Midbrain (tissue), 1 donor: ENCODE results near the gene TWIST2.
A peak's percentile ranks its signal among the peaks of the same experiment; 100 is the strongest.

Experiments
- DNase-seq: peaks from one replicate; lab custom pipeline; 2025; lab: John Stamatoyannopoulos, UW

TWIST2 gene

DNA sequence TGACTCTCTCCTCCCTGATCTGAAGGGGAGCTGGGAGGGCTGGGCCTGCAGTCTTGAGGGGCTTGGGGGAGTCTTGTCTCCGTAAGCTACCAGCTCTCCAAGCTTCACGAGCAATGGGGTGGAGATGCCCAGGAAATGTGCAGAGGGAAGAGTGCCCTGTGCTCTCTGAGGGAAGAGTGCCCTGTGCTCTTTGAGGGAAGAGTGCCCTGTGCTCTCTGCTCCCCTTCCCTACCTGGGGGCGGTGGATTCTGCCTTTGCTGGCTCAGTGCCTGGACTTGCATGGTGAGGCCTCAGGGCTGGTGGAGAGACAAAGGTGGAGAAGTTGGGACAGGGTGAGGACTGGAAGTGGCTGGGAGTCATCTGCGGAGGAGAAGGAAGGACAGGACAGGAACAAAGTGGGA is 72.7 kb downstream of the TWIST2 start:
- no peak for DNase-seq

DNA sequence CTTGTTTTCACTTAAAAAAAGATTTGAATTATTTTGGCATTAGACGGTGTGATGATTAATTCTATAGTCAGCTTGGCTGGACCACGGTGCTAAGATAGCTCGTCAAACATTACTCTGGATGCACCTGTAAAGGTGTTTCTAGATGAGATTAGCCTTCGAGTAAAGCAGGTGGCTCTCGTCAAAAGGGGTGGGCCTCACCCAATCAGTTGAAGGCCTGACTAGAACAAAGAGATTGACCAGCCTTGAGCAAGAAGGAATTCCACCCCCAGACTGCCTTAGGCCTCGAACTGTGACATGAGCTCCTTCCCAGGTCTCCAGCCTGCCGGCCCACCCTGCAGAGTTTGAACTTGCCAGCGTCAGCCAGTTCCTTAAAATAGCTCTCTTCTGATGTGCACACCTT is 73.4 kb downstream of the TWIST2 start:
- no peak for DNase-seq

DNA sequence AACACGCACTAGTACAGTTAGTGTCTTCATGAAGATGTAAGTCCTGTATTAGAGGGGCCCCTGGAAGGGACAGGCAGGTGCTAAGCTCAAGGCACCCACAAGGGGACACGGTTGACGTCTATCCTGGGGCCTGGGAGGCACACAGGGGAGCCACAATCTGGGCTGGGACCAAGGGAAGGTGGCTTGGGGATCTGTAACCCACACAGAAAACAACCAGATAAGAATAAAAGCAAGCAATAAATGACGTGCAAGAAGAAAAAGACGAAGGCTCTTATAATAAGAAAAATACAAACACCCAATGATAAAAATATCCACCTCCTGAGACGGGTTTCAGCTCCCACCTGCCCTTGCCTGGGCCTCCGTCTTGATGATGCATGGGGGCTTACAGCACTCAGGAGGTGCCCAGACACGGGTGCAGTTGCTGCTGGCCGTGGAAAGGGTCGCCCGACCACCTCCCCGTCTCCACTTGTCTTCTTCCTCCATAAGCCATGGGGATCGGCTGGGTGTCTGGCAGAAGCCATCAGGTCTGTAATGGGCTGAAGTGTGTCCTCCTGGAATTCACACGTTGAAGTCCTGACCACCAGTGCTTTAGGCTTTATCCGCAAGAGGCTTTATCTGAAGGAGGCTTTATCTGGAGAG is 73.9 kb downstream of the TWIST2 start:
- DNase-seq = no peak

DNA sequence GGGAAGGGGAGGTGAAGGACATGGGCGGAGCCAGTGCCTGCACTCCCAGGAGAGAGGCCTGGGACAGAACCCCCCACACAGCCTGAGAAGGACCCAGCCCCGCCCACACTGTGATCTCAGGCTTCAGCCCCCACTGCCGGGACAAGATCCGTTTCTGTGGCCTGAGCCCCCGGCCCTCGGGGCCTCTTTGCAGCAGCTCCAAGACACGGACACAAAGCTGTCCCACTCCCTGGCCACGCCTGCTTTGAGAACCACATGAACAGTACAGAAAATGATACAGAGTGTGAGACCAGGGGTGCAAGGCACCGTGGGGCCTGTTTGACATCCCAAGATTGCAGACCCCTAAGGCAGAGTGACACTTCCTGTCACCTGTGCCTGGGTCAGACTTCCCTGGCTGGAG is 74.5 kb downstream of the TWIST2 start:
- no peak for DNase-seq

DNA sequence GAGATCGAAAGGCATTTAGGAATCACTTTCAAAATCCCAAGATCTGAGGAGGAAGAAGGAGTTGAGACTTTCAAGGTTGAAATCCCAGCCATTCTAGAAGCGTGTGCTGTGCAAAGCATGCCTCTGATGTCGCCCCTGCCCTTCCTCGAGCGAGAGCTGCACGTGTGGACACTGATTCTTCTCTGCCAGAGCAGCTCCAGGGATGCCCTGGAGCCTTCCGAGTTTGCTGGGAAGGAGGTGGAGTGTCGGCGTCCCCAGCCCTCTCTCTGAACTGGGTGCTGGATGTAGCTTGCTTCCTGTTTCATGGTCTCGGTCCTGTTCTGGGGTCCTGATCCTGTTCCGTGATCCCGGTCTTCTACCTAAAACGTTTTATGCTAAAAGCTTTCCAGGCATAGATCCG is 76.1 kb downstream of the TWIST2 start:
- DNase-seq = no peak

- DNase-seq = peak; percentile 3
These were observed 76.9 kb downstream of the TWIST2 start for GRCh38 chr2:238924796-238925195.

DNA sequence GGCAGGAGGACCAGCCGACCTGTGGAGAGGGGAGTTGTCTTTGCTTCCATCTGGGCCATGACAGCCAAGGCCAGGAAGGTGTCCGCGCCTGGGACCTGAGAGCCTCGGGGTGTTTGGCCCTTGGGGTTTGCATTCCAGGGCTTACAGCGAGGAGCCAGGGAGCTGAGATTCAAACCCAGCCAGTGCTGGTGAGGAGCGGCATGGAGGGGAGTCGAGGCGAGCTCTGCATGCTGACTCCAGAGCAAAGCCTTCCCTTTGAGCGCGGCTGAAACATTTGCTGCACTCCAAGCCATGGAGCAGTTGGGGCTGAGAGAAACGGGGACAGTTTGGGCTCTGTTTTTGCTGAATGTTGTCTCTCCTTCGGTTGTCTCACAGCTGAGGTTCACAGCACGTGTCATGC is 77.4 kb downstream of the TWIST2 start:
- DNase-seq = no peak

GRCh38 chr2:238925816-238926521 is 78.1 kb downstream of the TWIST2 start:
- no peak for DNase-seq

GRCh38 chr2:238926761-238927611 is 79.1 kb downstream of the TWIST2 start:
- no peak for DNase-seq

DNA sequence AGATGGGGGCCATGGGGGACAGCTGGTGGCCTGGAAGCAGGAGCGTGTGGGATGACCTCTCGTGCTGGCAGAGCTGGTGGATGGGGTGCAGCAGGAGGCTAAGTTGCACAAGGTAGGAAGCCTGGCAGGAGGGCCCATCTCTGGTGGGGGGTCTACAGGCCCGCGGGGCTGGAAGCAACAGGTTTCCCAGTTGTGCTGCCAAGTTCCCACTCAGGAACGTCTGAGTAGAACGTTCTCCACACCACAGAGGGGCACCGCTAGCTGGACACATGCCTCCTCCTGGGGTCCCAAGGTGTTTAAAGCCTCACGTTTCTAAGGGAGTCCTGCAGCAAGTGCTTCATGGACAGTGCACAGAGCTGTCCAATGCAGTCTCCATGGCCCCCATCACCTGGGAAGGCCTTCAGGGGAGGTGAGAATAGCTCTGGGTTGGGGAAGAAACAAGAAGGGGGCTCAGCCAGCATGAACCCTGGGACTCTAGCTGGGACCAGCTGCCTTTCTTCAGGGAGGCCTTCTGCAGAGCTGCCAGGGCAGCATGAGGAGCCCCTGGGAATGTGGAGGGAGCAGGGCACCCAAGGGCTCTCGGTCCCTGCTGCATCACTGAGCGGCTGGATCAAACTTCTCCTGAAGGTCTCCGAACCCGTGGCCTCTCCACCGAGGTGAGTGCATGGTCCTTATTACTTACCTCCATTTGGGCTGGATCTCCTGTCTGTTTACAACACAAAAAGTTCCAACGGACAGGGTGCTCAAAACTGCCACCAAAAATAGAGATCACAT is 80.0 kb downstream of the TWIST2 start:
- no peak for DNase-seq

DNA sequence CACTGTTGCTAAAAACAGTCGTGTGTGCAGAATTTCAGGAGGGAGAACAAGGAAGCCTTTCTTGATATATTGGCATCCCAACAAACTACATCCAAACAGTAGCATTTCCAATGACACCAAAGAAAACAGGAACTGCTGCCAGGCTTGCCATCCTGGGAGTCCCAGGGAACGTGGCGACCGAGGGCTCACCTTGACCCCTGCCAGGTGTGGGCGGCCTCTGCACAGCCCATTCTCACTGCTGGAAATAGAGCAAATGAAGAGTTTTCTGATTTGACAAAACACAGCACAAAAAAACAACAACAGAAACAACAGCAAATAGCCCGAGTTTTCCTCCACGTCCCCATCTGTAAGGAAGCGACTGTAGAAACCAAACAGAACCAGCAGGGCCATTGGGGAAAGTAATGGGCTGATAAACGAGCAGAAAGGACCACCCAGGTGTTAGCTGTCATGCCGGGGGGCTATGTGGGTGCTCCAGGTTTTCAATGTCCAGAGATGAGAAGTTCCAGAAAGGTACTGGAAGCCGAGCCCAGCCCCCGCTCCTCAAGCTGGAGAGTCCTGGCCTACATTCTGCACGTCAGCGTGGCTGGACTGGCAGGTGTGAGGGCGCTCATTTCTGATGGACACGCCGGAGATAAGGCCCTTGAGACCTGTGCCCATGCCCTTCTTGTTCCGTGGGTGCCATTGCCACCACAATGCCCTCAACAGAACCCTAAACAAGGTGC is 80.8 kb downstream of the TWIST2 start:
- no peak for DNase-seq

- no peak for DNase-seq
These were observed 81.6 kb downstream of the TWIST2 start for GRCh38 chr2:238929242-238930081.

DNA sequence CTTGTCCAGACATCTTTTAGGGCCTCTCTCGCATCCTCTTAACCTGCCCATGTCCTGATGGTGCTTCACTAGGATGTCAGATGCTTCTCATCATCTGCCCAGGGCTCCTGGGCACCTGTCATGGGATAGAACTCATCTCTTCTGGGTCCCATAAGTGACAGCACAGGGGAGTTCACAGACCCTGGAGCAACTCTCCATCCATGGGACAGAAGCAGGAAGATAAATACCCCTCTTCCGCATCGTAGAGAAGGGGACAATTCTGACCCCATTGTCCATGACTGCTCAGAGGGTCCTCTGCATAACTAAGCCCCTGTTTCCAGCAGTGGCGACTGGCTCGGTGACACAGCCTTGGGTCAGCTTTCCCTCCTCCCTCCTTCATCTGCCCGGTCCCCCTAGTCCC is 82.3 kb downstream of the TWIST2 start:
- DNase-seq = no peak

- no peak for DNase-seq
These were observed 88.5 kb downstream of the TWIST2 start for GRCh38 chr2:238936162-238937052.

DNA sequence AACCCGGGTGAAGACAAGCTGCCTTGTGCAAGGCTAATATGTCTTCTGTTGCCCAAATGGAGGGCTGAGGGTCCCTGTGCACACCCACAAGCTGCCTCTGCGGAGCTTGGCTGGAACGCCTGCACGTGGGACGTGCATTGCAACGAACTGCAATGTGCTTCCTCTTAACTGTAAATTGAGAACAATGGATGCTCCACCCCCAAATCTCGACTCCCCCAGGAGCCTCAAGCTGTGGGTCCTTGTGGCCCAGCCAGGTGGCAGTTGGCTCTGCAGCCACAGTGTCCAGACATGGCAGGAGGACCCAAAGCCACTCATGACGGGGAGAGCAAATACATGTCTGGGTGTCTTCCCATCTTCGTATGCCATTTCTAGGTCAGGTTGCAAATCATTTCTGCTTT is 90.1 kb downstream of the TWIST2 start:
- no peak for DNase-seq

DNA sequence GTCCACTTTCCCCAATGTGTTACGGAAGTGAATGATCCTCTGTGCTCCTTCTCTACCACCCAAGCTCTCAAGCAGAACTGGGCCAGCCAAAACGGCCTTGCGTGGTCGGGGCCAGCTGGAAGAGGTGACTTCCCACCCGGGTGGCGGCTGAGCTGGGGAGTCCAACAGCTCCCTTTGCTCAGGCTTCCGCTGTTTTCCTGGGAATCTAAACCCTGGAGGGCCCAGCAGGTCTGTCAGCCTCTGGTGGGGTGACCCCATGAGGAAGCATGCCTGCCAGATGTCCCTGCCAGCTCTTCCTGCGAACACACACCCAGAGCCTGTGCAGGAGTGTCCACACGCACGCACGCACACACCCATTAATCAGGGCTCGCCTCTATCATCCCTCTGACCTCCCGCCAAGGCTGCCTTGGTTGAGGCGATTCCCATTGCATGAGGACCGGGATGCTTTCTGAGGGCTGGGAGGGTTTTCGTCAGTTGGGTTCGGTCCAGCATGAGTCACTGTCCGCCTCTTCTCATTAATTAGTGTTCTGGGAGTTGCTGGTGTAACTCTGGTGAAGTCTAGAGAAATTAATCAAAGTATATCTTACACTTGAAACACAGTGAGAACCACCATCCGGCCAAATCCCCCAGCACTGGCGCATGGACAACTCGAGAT is 90.6 kb downstream of the TWIST2 start:
- no peak for DNase-seq

DNA sequence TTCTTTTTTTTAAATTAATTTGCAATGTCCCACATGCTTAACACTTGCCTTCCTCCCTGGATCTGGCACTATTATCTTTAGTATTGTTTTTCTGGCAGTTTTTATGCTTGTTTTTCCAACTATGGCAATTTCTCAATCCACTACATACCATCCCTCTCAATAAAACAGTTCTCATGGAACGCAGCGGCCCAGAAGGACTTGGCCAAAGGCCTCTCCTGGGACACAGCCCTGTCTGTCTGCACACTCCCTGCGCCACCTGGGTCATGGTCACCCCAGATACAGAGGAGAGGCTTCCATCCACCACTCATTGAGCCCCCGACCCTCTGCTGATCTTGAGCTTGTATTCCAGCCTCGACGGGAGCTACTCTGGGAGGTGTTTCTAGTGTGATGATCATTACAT is 91.2 kb downstream of the TWIST2 start:
- no peak for DNase-seq

DNA sequence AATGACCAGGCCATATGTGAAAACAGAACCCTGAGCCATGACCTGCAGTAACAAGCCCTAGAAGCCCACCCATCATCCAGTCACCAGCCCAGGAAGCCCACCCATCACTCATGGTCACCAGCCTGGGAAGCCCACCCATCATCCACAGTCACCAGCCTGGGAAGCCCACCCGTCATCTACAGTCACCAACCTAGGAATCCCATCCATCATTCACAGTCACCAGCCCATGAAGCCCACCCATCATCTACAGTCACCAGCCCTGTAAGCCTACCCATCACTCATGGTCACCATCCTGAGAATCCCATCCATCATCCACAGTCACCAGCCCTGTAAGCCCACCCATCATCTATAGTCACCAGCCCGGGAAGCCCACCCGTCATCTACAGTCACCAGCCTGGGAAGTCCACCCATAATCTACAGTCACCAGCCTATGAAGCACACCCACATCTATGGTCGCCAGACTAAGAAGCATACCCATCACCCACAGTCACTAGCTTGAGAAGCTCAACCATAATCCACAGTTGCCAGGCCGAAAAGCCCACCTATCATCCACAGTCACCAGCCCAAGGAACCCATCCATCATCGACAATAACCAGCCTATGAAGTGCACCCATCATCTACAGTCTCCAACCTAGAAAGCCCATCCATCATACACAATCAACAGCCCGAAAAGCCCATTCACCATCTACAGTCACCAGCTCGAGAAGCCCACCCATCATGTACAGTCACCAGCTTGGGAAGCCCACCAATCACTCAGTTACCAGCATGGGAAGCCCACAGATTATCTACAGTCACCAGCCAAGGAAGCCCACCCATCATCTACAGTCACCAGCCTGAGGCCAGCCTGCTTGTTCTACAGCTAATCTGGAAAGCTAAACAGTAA is 91.9 kb downstream of the TWIST2 start:
- no peak for DNase-seq
